Airway epithelial cell (primary cell): ENCODE data around the gene TAF11L11. TPM values are rescaled to one million over a fixed set of nuclear protein-coding genes. Genes with fewer than 3 reads are reported as not detected.

ENCODE experiments used
- total RNA-seq: library from RNA; depleted of rRNA; stranded (reverse); fragments of >200 nt; gene quantifications from 2 replicates; pipeline ENCODE4 v1.2.3, GENCODE V29; 2015

The TAF11L11 gene
- not detected in 2 replicates for total RNA-seq

DNA sequence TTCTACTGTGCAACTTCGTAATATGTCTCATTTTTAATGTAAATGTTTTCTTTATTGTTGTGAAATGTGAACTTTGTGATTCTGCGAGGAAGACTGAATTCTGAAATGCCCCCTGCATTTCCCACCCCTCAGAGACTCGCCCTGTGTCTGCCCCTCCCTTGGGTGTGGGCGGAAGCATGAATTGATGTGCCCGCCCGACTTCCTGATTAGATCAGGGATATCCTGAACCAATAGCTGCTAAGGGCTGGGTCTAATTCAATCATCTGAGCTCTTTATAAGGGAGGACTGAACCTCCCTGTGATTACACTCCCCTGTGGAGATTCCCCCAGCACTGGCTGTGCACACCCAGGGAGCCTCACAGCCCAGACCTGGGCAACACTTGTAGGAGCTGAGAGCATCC is at the start of gene TAF11L11:
Gene TAF11L11, plus strand, starts transcription at position 304 of the 400 bp plus-strand sequence.

GRCh38 chr5:17585658-17586057 is 18.3 kb upstream of the TAF11L11 start, which contains the start of gene TAF11L7:
Gene TAF11L7 (minus strand): TSS chr5:17585758.

DNA sequence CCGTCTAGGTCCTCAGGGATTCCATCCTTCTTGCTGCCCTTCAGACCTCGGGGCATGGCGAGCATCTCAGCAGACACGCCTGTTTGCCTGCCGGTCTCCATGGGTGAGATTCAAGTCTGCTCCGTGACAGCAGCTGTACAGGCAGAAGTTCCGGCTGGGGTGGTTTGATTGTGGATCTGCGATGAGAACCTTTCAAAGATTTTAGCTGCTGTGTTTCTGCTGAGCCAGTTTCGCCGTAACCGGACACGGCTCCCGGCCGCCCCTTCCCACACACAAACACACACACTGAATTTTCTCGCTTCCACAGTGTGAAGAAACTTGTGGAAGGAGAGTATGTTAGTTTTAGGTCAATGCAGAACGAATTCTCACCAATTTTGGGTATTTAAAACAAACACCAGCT is 13.1 kb upstream of the TAF11L11 start, which contains the start of gene TAF11L8:
Gene TAF11L8, minus strand, starts transcription at position 101 of the 400 bp plus-strand sequence.

DNA sequence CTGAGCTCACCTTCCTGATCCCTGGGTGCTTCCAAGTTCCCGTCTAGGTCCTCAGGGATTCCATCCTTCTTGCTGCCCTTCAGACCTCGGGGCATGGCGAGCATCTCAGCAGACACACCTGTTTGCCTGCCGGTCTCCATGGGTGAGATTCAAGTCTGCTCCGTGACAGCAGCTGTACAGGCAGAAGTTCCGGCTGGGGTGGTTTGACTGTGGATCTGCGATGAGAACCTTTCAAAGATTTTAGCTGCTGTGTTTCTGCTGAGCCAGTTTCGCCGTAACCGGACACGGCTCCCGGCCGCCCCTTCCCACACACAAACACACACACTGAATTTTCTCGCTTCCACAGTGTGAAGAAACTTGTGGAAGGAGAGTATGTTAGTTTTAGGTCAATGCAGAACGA is 9.7 kb upstream of the TAF11L11 start, which contains the start of gene TAF11L9:
Gene TAF11L9, minus strand, starts transcription at position 140 of the 400 bp plus-strand sequence.

GRCh38 chr5:17597728-17598127 is 6.3 kb upstream of the TAF11L11 start, which contains the start of gene TAF11L10:
Gene TAF11L10 (minus strand): TSS chr5:17597828.

DNA sequence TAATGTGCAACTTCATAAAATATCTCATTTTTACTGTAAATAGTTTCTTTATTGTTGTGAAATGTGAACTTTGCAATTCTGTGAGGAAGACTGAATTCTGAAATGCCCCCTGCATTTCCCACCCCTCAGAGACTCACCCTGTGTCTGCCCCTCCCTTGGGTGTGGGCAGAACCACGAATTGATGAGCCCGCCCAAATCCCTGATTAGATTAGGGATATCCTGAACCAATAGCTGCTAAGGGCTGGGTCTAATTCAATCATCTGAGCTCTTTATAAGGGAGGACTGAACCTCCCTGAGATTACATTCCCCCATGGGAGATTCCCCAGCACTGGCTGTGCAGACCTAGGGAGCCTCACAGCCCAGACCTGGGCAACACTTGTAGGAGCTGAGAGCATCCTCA is 6.1 kb downstream of the TAF11L11 start, which contains the start of gene TAF11L12:
Gene TAF11L12, plus strand, starts transcription at position 301 of the 400 bp plus-strand sequence.

DNA sequence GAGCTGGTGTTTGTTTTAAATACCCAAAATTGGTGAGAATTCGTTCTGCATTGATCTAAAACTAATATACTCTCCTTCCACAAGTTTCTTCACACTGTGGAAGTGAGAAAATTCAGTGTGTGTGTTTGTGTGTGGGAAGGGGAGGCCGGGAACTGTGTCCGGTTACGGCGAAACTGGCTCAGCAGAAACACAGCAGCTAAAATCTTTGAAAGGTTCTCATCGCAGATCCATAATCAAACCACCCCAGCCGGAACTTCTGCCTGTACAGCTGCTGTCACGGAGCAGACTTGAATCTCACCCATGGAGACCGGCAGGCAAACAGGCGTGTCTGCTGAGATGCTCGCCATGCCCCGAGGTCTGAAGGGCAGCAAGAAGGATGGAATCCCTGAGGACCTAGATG is 27.8 kb downstream of the TAF11L11 start, which contains the start of gene TAF11L13:
Gene TAF11L13, plus strand, starts transcription at position 301 of the 400 bp plus-strand sequence.

GRCh38 chr5:17634160-17634559 is 30.2 kb downstream of the TAF11L11 start, which contains the start of gene TAF11L14:
Gene TAF11L14 (plus strand): TSS chr5:17634460.

Other genes starting within 250 kb of the TAF11L11 start
- gene TAF11L2, start 106.0 kb upstream of the TAF11L11 start, total RNA-seq = not detected in 2 replicates
- gene TAF11L3, start 85.8 kb upstream of the TAF11L11 start, total RNA-seq = not detected in 2 replicates
- gene TAF11L4, start 82.4 kb upstream of the TAF11L11 start, total RNA-seq = not detected in 2 replicates
- gene TAF11L5, start 78.9 kb upstream of the TAF11L11 start, total RNA-seq = not detected in 2 replicates
- gene TAF11L6, start 75.5 kb upstream of the TAF11L11 start, total RNA-seq = not detected in 2 replicates
- gene TAF11L7, start 18.4 kb upstream of the TAF11L11 start, total RNA-seq = not detected in 2 replicates
- gene TAF11L8, start 13.2 kb upstream of the TAF11L11 start, total RNA-seq = not detected in 2 replicates
- not detected in 2 replicates for gene TAF11L9, start 9.8 kb upstream of the TAF11L11 start, total RNA-seq
- gene TAF11L10, start 6.4 kb upstream of the TAF11L11 start, total RNA-seq = not detected in 2 replicates
- gene TAF11L12, start 6.2 kb downstream of the TAF11L11 start, total RNA-seq = not detected in 2 replicates
- gene TAF11L13, start 27.9 kb downstream of the TAF11L11 start, total RNA-seq = not detected in 2 replicates
- not detected in 2 replicates for gene TAF11L14, start 30.3 kb downstream of the TAF11L11 start, total RNA-seq